Left colon (tissue), 2 donors: Measurements from ENCODE around the gene TTC7B. TPM values are rescaled to one million over a fixed set of nuclear protein-coding genes. Genes with fewer than 3 reads are reported as not detected.

Experiments used
- ATAC-seq: fragments of 200-7000 bp; cut with Tn5 transposase; one replicate; pipeline ENCODE4 v1.9.1; 2020; ENCODE audit warnings: mild to moderate bottlenecking, moderate library complexity
- DNase-seq, 2 donors: peaks; one replicate each; pipeline ENCODE4 v3.0.0-alpha.2; 2020
- intact Hi-C, 2 donors: fragments of 100-400 bp; cut with DNase I in 1 of 2; cut with micrococcal nuclease in 1 of 2; formaldehyde crosslinking; loops; one replicate each; pipeline versions ENCODE4 v1.11.2 to v1.14.0; 2022; cut with DNase I, micrococcal nuclease
- total RNA-seq, 2 donors: library from RNA; stranded (reverse); fragmentation: NEBNext Ultra II Directional; extraction: Animal tissue kit (Norgen Biotek cat#: 25700); gene quantifications; one replicate each; pipeline ENCODE4 v1.2.1, GENCODE V29; 2021
- donor health status: DM: no; HTN: no; CAD: no.
- donor health status: DM: yes; HTN: yes; CAD: no.

The TTC7B gene
- total RNA-seq, 2 donors from 2014 or later: 4.3 to 13.4 TPM

GRCh38 chr14:90553298-90553920 is 262.8 kb downstream of the TTC7B start:
- no peak for ATAC-seq
- intact Hi-C loops: no loop called here
- no peak for DNase-seq

GRCh38 chr14:90552465-90553297 is 263.5 kb downstream of the TTC7B start:
- no peak for ATAC-seq
- intact Hi-C loops: no loop called here
- no peak for DNase-seq

GRCh38 chr14:90551733-90552464 is 264.3 kb downstream of the TTC7B start:
- no peak for ATAC-seq
- intact Hi-C loops: no loop called here

GRCh38 chr14:90551070-90551704 is 265.0 kb downstream of the TTC7B start:
- intact Hi-C loops: no loop called here
- DNase-seq (no peak), ATAC-seq (no peak)

More at GRCh38 chr14:90551733-90552464, 264.3 kb downstream of the TTC7B start:
- no peak for DNase-seq

- intact Hi-C loops: no loop called here
- no peak for DNase-seq
- ATAC-seq: no peak
Observed at GRCh38 chr14:90549794-90550641, 266.2 kb downstream of the TTC7B start.

- ATAC-seq (no peak), DNase-seq (no peak)
- intact Hi-C loops: no loop called here
Observed at GRCh38 chr14:90548455-90548854, 267.8 kb downstream of the TTC7B start.

GRCh38 chr14:90547968-90548367 is 268.3 kb downstream of the TTC7B start:
- ATAC-seq (no peak), DNase-seq (no peak)
- intact Hi-C loops: no loop called here

GRCh38 chr14:90547250-90547649 is 269.0 kb downstream of the TTC7B start:
- DNase-seq (no peak), ATAC-seq (no peak)
- intact Hi-C loops: no loop called here

- no peak for ATAC-seq
- DNase-seq: no peak
- intact Hi-C loops: no loop called here
Observed at GRCh38 chr14:90546767-90547166, 269.5 kb downstream of the TTC7B start.

GRCh38 chr14:90545966-90546751 is 270.1 kb downstream of the TTC7B start:
- DNase-seq: peak in 1 of 2 donors; percentile 38
- intact Hi-C loops: no loop called here
- no peak for ATAC-seq

- ATAC-seq (no peak), DNase-seq (no peak)
- intact Hi-C loops: no loop called here
Observed at GRCh38 chr14:90545382-90545781, 270.8 kb downstream of the TTC7B start.

GRCh38 chr14:90544971-90545370 is 271.3 kb downstream of the TTC7B start:
- ATAC-seq: no peak
- intact Hi-C loops: no loop called here
- DNase-seq: no peak

GRCh38 chr14:90544566-90544965 is 271.7 kb downstream of the TTC7B start:
- intact Hi-C loops: no loop called here
- no peak for ATAC-seq

GRCh38 chr14:90543876-90544275 is 272.4 kb downstream of the TTC7B start:
- DNase-seq (no peak), ATAC-seq (no peak)
- intact Hi-C loops: no loop called here

More at GRCh38 chr14:90544566-90544965, 271.7 kb downstream of the TTC7B start:
- no peak for DNase-seq

GRCh38 chr14:90541076-90541634 is 275.1 kb downstream of the TTC7B start:
- no peak for DNase-seq
- ATAC-seq: no peak
- intact Hi-C loops: no loop called here

GRCh38 chr14:90540437-90540836 is 275.8 kb downstream of the TTC7B start:
- ATAC-seq: no peak
- DNase-seq: no peak
- intact Hi-C loops: no loop called here

GRCh38 chr14:90539996-90540395 is 276.2 kb downstream of the TTC7B start:
- DNase-seq (no peak), ATAC-seq (no peak)
- intact Hi-C loops: no loop called here

GRCh38 chr14:90539496-90539775 is 276.8 kb downstream of the TTC7B start:
- ATAC-seq (no peak), DNase-seq (peak in 1 of 2 donors; percentile 16)
- intact Hi-C loops: no loop called here
